ENCODE data around the gene GZF1.

GZF1 gene

GRCh38 chr20:23361476-23362391 lies at the start of gene GZF1:
TSS of gene GZF1 (plus strand) at chr20:23362182. CDS start at chr20:23364384, 2,202 bp downstream.
- no peak for TF ChIP-seq CTCF (conservative IDR thresholded peaks at IDR 0.05; ENCODE audit: low read depth, low read length)
- peak; percentile 88 for DNase-seq (ENCODE audit: low read depth)
- peak within 1 kb of the TSS; percentile 77 for H3K4me3 ChIP-seq (ENCODE audit: low read length)

- no peak overlapping the region for H3K4me3 ChIP-seq (ENCODE audit: low read length)
- no peak for DNase-seq (ENCODE audit: low read depth)
- TF ChIP-seq CTCF (conservative IDR thresholded peaks at IDR 0.05; ENCODE audit: low read depth, low read length), result no peak
These were observed 48.7 kb upstream of the GZF1 start for GRCh38 chr20:23313271-23313670.

- no peak for TF ChIP-seq CTCF (conservative IDR thresholded peaks at IDR 0.05; ENCODE audit: low read depth, low read length)
- DNase-seq (ENCODE audit: low read depth), result no peak
- H3K4me3 ChIP-seq (ENCODE audit: low read length), result no peak overlapping the region
These were observed 47.3 kb upstream of the GZF1 start for GRCh38 chr20:23314699-23315098.

- no peak for DNase-seq (ENCODE audit: low read depth)
- no peak for TF ChIP-seq CTCF (conservative IDR thresholded peaks at IDR 0.05; ENCODE audit: low read depth, low read length)
- no peak overlapping the region for H3K4me3 ChIP-seq (ENCODE audit: low read length)
These were observed 46.9 kb upstream of the GZF1 start for GRCh38 chr20:23315099-23315498.

- H3K4me3 ChIP-seq (ENCODE audit: low read length), result no peak overlapping the region
- no peak for TF ChIP-seq CTCF (conservative IDR thresholded peaks at IDR 0.05; ENCODE audit: low read depth, low read length)
- no peak for DNase-seq (ENCODE audit: low read depth)
These were observed 45.4 kb upstream of the GZF1 start for GRCh38 chr20:23316626-23317025.

- no peak overlapping the region for H3K4me3 ChIP-seq (ENCODE audit: low read length)
- no peak for TF ChIP-seq CTCF (conservative IDR thresholded peaks at IDR 0.05; ENCODE audit: low read depth, low read length)
- DNase-seq (ENCODE audit: low read depth), result no peak
These were observed 44.9 kb upstream of the GZF1 start for GRCh38 chr20:23317081-23317480.

- no peak for DNase-seq (ENCODE audit: low read depth)
- no peak overlapping the region for H3K4me3 ChIP-seq (ENCODE audit: low read length)
- no peak for TF ChIP-seq CTCF (conservative IDR thresholded peaks at IDR 0.05; ENCODE audit: low read depth, low read length)
These were observed 43.6 kb upstream of the GZF1 start for GRCh38 chr20:23318347-23318746.

Data from retinal pigment epithelial cell (primary cell).